GM12891 (cell line): ENCODE measurements around the gene SNX9.

Experiments used
- DNase-seq: peaks from one replicate; pipeline ENCODE4 v3.0.0; 2011; ENCODE audit warnings: low spot score; ENCODE audit not compliant: insufficient read length
- FAIRE-seq: peaks from 2 replicates; lab custom pipeline; 2011; peaks lifted over from hg19 to GRCh38; lab: Jason Lieb, UNC
- PAX5 ChIP-seq: IDR thresholded peaks from 2 replicates; pipeline ENCODE4 v1.6.1; 2011; ENCODE audit warnings: low read length, moderate library complexity, mild to moderate bottlenecking; ENCODE audit not compliant: insufficient read depth, severe bottlenecking
- POLR2A ChIP-seq: IDR thresholded peaks from 2 replicates; pipeline ENCODE4 v1.6.1; 2011; ENCODE audit warnings: low read depth, low read length, control low read depth
- POLR2AphosphoS5 ChIP-seq: IDR thresholded peaks from 2 replicates; pipeline ENCODE4 v1.6.1; 2011; ENCODE audit warnings: low read depth, low read length, control low read depth
- POU2F2 ChIP-seq: IDR thresholded peaks from 2 replicates; pipeline ENCODE4 v1.6.1; 2011; ENCODE audit warnings: low read depth, mild to moderate bottlenecking, control low read depth, low read length, moderate library complexity
- SPI1 ChIP-seq: IDR thresholded peaks from 2 replicates; pipeline ENCODE4 v1.6.1; 2011; ENCODE audit warnings: low read depth, low read length, control low read depth
- TAF1 ChIP-seq: IDR thresholded peaks from 2 replicates; pipeline ENCODE4 v1.6.1; 2011; ENCODE audit warnings: low read depth, low read length, control low read depth

SNX9 gene

GRCh38 chr6:157990321-157991066 lies 167.4 kb downstream of the SNX9 start:
- DNase-seq (no peak), FAIRE-seq (no peak)
- TF ChIP-seq POLR2AphosphoS5 (no peak), PAX5 (no peak), SPI1 (no peak)

GRCh38 chr6:157991067-157991432 lies 168.0 kb downstream of the SNX9 start:
- DNase-seq (no peak), FAIRE-seq (no peak)
- TF ChIP-seq TAF1 (no peak), POU2F2 (no peak), POLR2A (no peak), POLR2AphosphoS5 (no peak), PAX5 (no peak), SPI1 (no peak)

GRCh38 chr6:157993076-157993475 lies 170.0 kb downstream of the SNX9 start:
- FAIRE-seq, result no peak
- TF ChIP-seq POLR2A (no peak), TAF1 (no peak), POU2F2 (no peak), PAX5 (no peak), POLR2AphosphoS5 (no peak), SPI1 (no peak)

GRCh38 chr6:157994125-157994795 lies 171.2 kb downstream of the SNX9 start:
- TF ChIP-seq PAX5 (no peak), SPI1 (no peak), POU2F2 (no peak), TAF1 (no peak), POLR2A (no peak), POLR2AphosphoS5 (no peak)
- FAIRE-seq (no peak), DNase-seq (no peak)

More at GRCh38 chr6:157993076-157993475, 170.0 kb downstream of the SNX9 start:
- DNase-seq, result no peak
